H1 (cell line): ENCODE results near the gene RIMS1. TPM values are rescaled to one million over a fixed set of nuclear protein-coding genes. Genes with fewer than 3 reads are reported as not detected.

ENCODE experiments used
- BRCA1 ChIP-seq: IDR thresholded peaks from 2 replicates; pipeline ENCODE4 v1.6.1; 2012; ENCODE audit warnings: low read depth, low read length, improper control_type of control experiment
- CEBPB ChIP-seq: IDR thresholded peaks from 2 replicates; pipeline ENCODE4 v1.6.1; 2012; ENCODE audit warnings: low read depth, low read length
- CHD7 ChIP-seq: fragments of 300-600 bp; sonication (generic); IDR thresholded peaks from 2 replicates; pipeline ENCODE4 v1.7.1; 2012; ENCODE audit warnings: low read length, moderate library complexity, mild to moderate bottlenecking, inconsistent platforms; ENCODE audit not compliant: insufficient replicate concordance
- ZNF274 ChIP-seq: IDR thresholded peaks from 2 replicates; pipeline ENCODE4 v1.7.0; 2012; ENCODE audit warnings: low read length, borderline replicate concordance; ENCODE audit errors: extremely low read depth
- polyA plus RNA-seq, 7 experiments: library from polyadenylated mRNA; depleted of rRNA in 3 of 7; stranded (reverse) in 5 of 7; unstranded in 2 of 7; fragments of >200 nt in 5 of 7; fragments of 200-250 nt in 2 of 7; gene quantifications; 1 replicate in 5 of 7; 2 replicates in 1 of 7; 4 replicates in 1 of 7; pipeline versions ENCODE4 v1.2.1 to v1.2.3, GENCODE V29; 2011 to 2013; ENCODE audit warnings: missing spikeins in 2 of 7, mixed read lengths in 2 of 7
- total RNA-seq: library from RNA; stranded (reverse); fragmentation: NEBNext Ultra II Directional; extraction: Animal tissue kit (Norgen Biotek cat#: 25700); gene quantifications from 2 replicates; pipeline ENCODE4 v1.2.1, GENCODE V29; 2021

RIMS1 gene
- total and polyA plus RNA-seq, 2 of the 8 experiments (the other 6 are each of a cell fraction or from before 2014, with no cell fraction given): 0.63 to 2.3 TPM

DNA sequence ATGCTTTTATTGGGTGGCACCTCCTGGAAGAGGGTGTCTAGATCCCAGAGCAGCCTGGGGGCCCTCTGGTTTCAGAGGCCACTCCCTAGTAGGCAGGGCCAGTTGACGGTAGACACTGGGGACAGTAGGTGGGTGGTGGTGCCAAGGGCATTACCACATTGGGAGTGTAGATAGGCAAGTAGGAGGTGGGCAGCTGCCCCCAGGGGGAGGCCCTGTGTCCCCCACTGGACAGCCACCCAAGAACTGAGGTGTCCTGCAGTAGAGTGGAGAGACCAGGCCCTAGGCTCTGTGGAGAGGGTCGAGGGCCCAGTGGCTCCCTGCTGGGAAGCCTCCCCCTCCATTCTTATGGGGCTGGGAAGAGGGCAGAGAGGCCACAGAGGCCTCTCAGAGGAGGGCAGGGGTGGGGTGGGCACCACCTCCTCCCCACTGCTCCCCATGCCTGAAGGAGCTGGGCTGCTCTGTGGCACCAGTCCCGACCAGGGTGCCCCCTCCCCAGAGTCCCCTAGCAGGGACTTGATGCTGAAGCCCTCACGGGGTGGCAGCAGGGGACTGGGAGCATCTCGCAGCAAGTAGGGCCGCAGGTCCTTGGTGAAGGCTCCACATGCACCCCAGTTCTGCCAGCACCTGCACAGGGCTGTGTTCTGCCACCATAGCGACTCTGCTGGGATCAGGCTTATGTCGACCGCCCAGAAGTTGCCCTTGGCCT, 430.5 kb downstream of the RIMS1 start (continued):
- TF ChIP-seq CHD7: no peak
- TF ChIP-seq BRCA1: no peak
- TF ChIP-seq CEBPB: no peak
- no peak for TF ChIP-seq ZNF274
